Measurements from ENCODE around the gene MTFR2. TPM values are rescaled to one million over a fixed set of nuclear protein-coding genes. Genes with fewer than 3 reads are reported as not detected.

The MTFR2 gene
- polyA plus RNA-seq, 1 donor (not counting 4 experiments of a cell fraction or from before 2014, with no cell fraction given), result 12.0 TPM

- no peak for DNase-seq (ENCODE audit: low read depth, low spot score)
- Histone ChIP-seq H4K20me1 (ENCODE audit: control insufficient read depth, extremely low read depth, insufficient read depth, low read length) (no peaks in the 10 kb centered on the region), H3K79me2 (ENCODE audit: control insufficient read depth, insufficient read depth, low read length) (no peaks in the 10 kb centered on the region), H2AFZ (ENCODE audit: control insufficient read depth, low read length) (peak overlapping the region; percentile 7), H3K9me1 (ENCODE audit: control insufficient read depth, extremely low read depth, insufficient read depth, low read length) (no peaks in the 10 kb centered on the region), H3K36me3 (ENCODE audit: control insufficient read depth in 2 of 2, extremely low read depth in 1 of 2, insufficient read depth in 2 of 2, low read length in 2 of 2) (no peaks in the 10 kb centered on the region), H3K4me3 (ENCODE audit: control insufficient read depth in 2 of 3, extremely low read depth in 1 of 3, insufficient read depth in 2 of 3, low read depth in 1 of 3, low read length in 3 of 3) (peak overlapping the region in 2 of 3 experiments; percentile 16 to 36), H3K9ac (ENCODE audit: control insufficient read depth, extremely low read depth, insufficient read depth, low read length) (no peak overlapping the region), H3K9me3 (ENCODE audit: control insufficient read depth, low read depth, low read length) (no peaks in the 10 kb centered on the region), H3K27ac (ENCODE audit: control insufficient read depth, insufficient read depth, low read length) (no peak overlapping the region), H3K27me3 (ENCODE audit: control insufficient read depth, extremely low read depth, insufficient read depth, low read length) (no peaks in the 10 kb centered on the region), H3K4me1 (ENCODE audit: control insufficient read depth, extremely low read depth, insufficient read depth, low read length) (no peaks in the 10 kb centered on the region), H3K4me2 (ENCODE audit: control insufficient read depth, extremely low read depth, insufficient read depth, low read depth, low read length) (peak overlapping the region; percentile 62)
- dilution Hi-C loops (cut with MboI; ENCODE audit: extremely low pct_ligation_motif_present, low sequenced_read_pairs), result no loop called here
- TF ChIP-seq CTCF (optimal IDR thresholded peaks at IDR 0.05 in 1 of 3, IDR thresholded peaks at IDR 0.05 in 1 of 3, conservative IDR thresholded peaks at IDR 0.05 in 1 of 3; ENCODE audit: extremely low read depth in 1 of 3, insufficient read depth in 2 of 3, low read length in 3 of 3) (no peak), EZH2 (IDR thresholded peaks at IDR 0.05; ENCODE audit: low read length) (no peak)
- FAIRE-seq, result no peak
These were observed 23.3 kb downstream of the MTFR2 start for GRCh38 chr6:136226674-136227377.

GRCh38 chr6:136226027-136226673, 24.0 kb downstream of the MTFR2 start:
- H3K79me2 ChIP-seq (ENCODE audit: control insufficient read depth, insufficient read depth, low read length), result no peaks in the 10 kb centered on the region

More at GRCh38 chr6:136226027-136226673, 24.0 kb downstream of the MTFR2 start:
- dilution Hi-C loops (cut with MboI; ENCODE audit: extremely low pct_ligation_motif_present, low sequenced_read_pairs), result no loop called here
- Histone ChIP-seq H3K9ac (ENCODE audit: control insufficient read depth, extremely low read depth, insufficient read depth, low read length) (no peak overlapping the region), H3K27me3 (ENCODE audit: control insufficient read depth, extremely low read depth, insufficient read depth, low read length) (no peaks in the 10 kb centered on the region), H3K4me3 (ENCODE audit: control insufficient read depth in 2 of 3, extremely low read depth in 1 of 3, insufficient read depth in 2 of 3, low read depth in 1 of 3, low read length in 3 of 3) (peak overlapping the region in 2 of 3 experiments; percentile 16 to 36), H3K4me2 (ENCODE audit: control insufficient read depth, extremely low read depth, insufficient read depth, low read depth, low read length) (peak overlapping the region; percentile 62), H3K36me3 (ENCODE audit: control insufficient read depth in 2 of 2, extremely low read depth in 1 of 2, insufficient read depth in 2 of 2, low read length in 2 of 2) (no peaks in the 10 kb centered on the region), H3K9me1 (ENCODE audit: control insufficient read depth, extremely low read depth, insufficient read depth, low read length) (no peaks in the 10 kb centered on the region), H2AFZ (ENCODE audit: control insufficient read depth, low read length) (peak overlapping the region; percentile 7), H3K4me1 (ENCODE audit: control insufficient read depth, extremely low read depth, insufficient read depth, low read length) (no peaks in the 10 kb centered on the region), H4K20me1 (ENCODE audit: control insufficient read depth, extremely low read depth, insufficient read depth, low read length) (no peaks in the 10 kb centered on the region), H3K9me3 (ENCODE audit: control insufficient read depth, low read depth, low read length) (no peaks in the 10 kb centered on the region), H3K27ac (ENCODE audit: control insufficient read depth, insufficient read depth, low read length) (no peak overlapping the region)
- DNase-seq (ENCODE audit: low read depth, low spot score), result no peak
- no peak for FAIRE-seq
- TF ChIP-seq CTCF (optimal IDR thresholded peaks at IDR 0.05 in 1 of 3, IDR thresholded peaks at IDR 0.05 in 1 of 3, conservative IDR thresholded peaks at IDR 0.05 in 1 of 3; ENCODE audit: extremely low read depth in 1 of 3, insufficient read depth in 2 of 3, low read length in 3 of 3) (peak; percentile 83 to 99 (median 99)), EZH2 (IDR thresholded peaks at IDR 0.05; ENCODE audit: low read length) (no peak)

Measured in keratinocyte (primary cell).